ENCODE results near the gene CLHC1. TPM values are rescaled to one million over a fixed set of nuclear protein-coding genes. Genes with fewer than 3 reads are reported as not detected.
"Not testable (repeated sequence)": the region's sequence is repeated elsewhere in the genome, so short reads cannot be mapped to it uniquely, and the experiment has no call there.

The CLHC1 gene
- total RNA-seq, 3 donors from 2014 or later (not counting 1 experiment from before 2014, with no cell fraction given) = 5.6 to 14.9 (median 6.3) TPM

DNA sequence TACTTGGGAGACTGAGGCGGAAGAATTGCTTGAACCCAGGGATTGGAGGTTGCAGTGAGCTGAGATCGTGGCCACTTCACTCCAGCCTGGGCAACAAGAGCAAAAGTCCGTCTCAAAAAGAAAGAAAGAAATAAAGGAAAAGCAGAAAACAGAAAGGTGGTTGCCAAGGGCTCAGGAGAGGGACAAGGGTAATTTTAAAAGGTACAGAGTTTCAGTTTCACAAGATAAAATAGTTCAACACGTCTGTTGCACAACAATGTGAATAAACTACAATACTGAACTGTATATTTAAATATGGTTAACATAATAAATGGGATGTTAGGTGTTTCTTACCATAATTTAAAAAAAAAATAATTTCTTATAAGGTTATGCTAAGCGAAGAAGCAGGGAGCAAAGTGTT is 13.3 kb upstream of the CLHC1 start:
- Histone ChIP-seq H3K27me3 (ENCODE audit: control insufficient read depth, insufficient read depth, low read length) (no peaks in the 10 kb centered on the region), H3K9me3 (ENCODE audit: control insufficient read depth, insufficient read depth, low read length) (no peaks in the 10 kb centered on the region), H3K27ac (ENCODE audit: low read length) (no peak overlapping the region), H3K36me3 (ENCODE audit: control insufficient read depth, insufficient read depth, low read length) (peaks cover 46% of the 10 kb centered on the region), H3K4me3 (ENCODE audit: low read length) (no peak overlapping the region), H3K4me1 (ENCODE audit: control insufficient read depth, insufficient read depth, low read length) (no peaks in the 10 kb centered on the region)
- TF ChIP-seq, protein P1, sequence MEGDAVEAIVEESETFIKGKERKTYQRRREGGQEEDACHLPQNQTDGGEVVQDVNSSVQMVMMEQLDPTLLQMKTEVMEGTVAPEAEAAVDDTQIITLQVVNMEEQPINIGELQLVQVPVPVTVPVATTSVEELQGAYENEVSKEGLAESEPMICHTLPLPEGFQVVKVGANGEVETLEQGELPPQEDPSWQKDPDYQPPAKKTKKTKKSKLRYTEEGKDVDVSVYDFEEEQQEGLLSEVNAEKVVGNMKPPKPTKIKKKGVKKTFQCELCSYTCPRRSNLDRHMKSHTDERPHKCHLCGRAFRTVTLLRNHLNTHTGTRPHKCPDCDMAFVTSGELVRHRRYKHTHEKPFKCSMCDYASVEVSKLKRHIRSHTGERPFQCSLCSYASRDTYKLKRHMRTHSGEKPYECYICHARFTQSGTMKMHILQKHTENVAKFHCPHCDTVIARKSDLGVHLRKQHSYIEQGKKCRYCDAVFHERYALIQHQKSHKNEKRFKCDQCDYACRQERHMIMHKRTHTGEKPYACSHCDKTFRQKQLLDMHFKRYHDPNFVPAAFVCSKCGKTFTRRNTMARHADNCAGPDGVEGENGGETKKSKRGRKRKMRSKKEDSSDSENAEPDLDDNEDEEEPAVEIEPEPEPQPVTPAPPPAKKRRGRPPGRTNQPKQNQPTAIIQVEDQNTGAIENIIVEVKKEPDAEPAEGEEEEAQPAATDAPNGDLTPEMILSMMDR (IDR thresholded peaks at IDR 0.05) = no peak
- intact Hi-C loops (cut with micrococcal nuclease) = no loop called here
- Mint-ChIP-seq H3K9me3 (no peaks in the 10 kb centered on the region), H3K27ac (no peak overlapping the region), H3K4me3 (no peak overlapping the region), H3K36me3 (peaks cover 6% of the 10 kb centered on the region), H3K27me3 (ENCODE audit: low read depth in 2 of 2) (no peaks in the 10 kb centered on the region), H3K4me1 (no peaks in the 10 kb centered on the region)
- ATAC-seq (no peak), DNase-seq (no peak)
- 95% methylated on average over 3 of the region's 5 CpGs for WGBS (ENCODE audit: insufficient coverage)

DNA sequence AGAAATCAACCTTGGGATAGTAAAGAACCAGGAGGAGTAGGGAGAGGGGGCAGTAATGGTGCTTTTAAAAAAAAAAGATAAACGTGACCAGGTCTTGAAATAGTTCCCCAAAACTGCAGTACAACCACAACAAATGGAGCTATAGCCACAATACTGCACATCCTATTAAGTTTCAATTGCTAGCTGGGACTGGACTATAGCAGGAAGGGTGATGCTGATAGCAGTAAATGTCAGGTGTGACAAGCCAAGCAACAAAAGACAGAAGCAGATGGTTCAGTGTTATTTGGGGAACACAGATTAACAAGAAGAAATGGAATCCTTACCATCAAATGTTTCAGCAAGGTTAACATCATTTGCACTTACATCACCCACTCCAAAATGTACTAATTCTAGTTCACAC is 10.5 kb upstream of the CLHC1 start:
- H3K36me3 Mint-ChIP-seq = peaks cover 6% of the 10 kb centered on the region
- Histone ChIP-seq H3K9me3 (ENCODE audit: control insufficient read depth, insufficient read depth, low read length) (no peaks in the 10 kb centered on the region), H3K27ac (ENCODE audit: low read length) (no peak overlapping the region), H3K36me3 (ENCODE audit: control insufficient read depth, insufficient read depth, low read length) (peaks cover 44% of the 10 kb centered on the region), H3K4me1 (ENCODE audit: control insufficient read depth, insufficient read depth, low read length) (no peaks in the 10 kb centered on the region), H3K27me3 (ENCODE audit: control insufficient read depth, insufficient read depth, low read length) (no peaks in the 10 kb centered on the region), H3K4me3 (ENCODE audit: low read length) (no peak overlapping the region)
- H3K4me3 Mint-ChIP-seq = no peak overlapping the region
- no peaks in the 10 kb centered on the region for H3K9me3 Mint-ChIP-seq
- intact Hi-C loops (cut with micrococcal nuclease) = no loop called here
- H3K27ac Mint-ChIP-seq = no peak overlapping the region
- no peaks in the 10 kb centered on the region for H3K27me3 Mint-ChIP-seq (ENCODE audit: low read depth in 2 of 2)
- TF ChIP-seq, protein P1 (IDR thresholded peaks at IDR 0.05) = no peak
- no CpG with 5 or more reads among the region's 1 CpG for WGBS (ENCODE audit: insufficient coverage)
- H3K4me1 Mint-ChIP-seq = peaks cover 0 to 4% of the 10 kb centered on the region in 2 donors
- ATAC-seq = no peak
- no peak for DNase-seq

DNA sequence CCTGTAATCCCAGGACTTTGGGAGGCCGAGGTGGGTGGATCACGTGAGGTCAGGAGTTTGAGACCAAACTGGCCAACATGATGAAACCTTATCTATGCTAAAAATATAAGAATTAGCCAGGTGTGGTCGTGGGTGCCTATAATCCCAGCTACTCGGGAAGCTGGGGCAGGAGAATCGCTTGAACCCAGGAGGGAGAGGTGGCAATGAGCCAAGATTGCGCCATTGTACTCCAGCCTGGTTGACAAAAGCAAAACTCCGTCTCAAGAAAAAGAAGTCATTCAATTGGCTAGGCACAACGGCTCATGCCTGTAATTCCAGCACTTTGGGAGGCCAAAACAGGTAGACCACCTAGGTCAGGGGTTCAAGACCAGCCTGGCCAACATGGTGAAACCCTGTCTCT is 9.5 kb upstream of the CLHC1 start:
- H3K4me1 Mint-ChIP-seq; H3K27me3 ChIP-seq (ENCODE audit: control insufficient read depth, insufficient read depth, low read length); H3K9me3 ChIP-seq (ENCODE audit: control insufficient read depth, insufficient read depth, low read length); H3K4me3 ChIP-seq (ENCODE audit: low read length); intact Hi-C loops (cut with micrococcal nuclease); ATAC-seq; DNase-seq; H3K27me3 Mint-ChIP-seq (ENCODE audit: low read depth in 2 of 2); H3K36me3 Mint-ChIP-seq; H3K27ac ChIP-seq (ENCODE audit: low read length); H3K4me3 Mint-ChIP-seq; H3K4me1 ChIP-seq (ENCODE audit: control insufficient read depth, insufficient read depth, low read length); H3K9me3 Mint-ChIP-seq; H3K27ac Mint-ChIP-seq: not testable (repeated sequence)
- WGBS (ENCODE audit: insufficient coverage) = 97% methylated on average over 8 of the region's 8 CpGs
- peaks cover 50% of the 10 kb centered on the region for H3K36me3 ChIP-seq (ENCODE audit: control insufficient read depth, insufficient read depth, low read length)

DNA sequence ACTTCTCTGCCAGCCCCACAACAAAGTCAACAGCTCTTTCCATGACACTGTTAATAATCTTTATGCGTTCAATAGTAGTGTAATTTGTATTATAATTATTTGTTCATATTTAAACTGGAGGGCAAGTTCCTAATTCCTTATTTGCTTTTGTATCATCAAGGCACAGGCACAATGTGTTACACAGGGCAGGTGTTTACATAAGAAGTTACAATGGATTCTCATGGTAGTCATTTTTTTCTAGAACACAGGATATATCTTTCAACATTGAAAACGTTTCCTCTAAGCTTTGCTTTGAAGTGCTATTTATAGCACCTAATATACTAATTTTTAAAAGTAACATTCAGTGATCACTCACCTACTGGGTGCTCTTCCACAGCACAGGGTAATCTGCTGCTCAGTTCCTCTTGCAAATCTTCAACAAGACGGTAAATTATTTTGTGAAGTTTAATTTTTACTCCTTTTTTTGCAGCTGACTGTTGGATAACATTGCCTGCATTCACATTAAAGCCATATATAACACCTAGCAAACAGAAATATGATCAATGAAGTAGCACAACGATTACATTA is 7.6 kb upstream of the CLHC1 start:
- H3K4me1 Mint-ChIP-seq = peaks cover 1 to 12% of the 10 kb centered on the region in 2 donors
- Histone ChIP-seq H3K27me3 (ENCODE audit: control insufficient read depth, insufficient read depth, low read length) (no peaks in the 10 kb centered on the region), H3K9me3 (ENCODE audit: control insufficient read depth, insufficient read depth, low read length) (no peaks in the 10 kb centered on the region), H3K4me3 (ENCODE audit: low read length) (no peak overlapping the region), H3K27ac (ENCODE audit: low read length) (no peak overlapping the region), H3K36me3 (ENCODE audit: control insufficient read depth, insufficient read depth, low read length) (peaks cover 59% of the 10 kb centered on the region), H3K4me1 (ENCODE audit: control insufficient read depth, insufficient read depth, low read length) (no peaks in the 10 kb centered on the region)
- intact Hi-C loops (cut with micrococcal nuclease) = loop anchor here (10.0 kb wide), 1 partner anchor 375 kb away; the partner anchor contains the start of gene PPP4R3B
- DNase-seq = no peak
- peaks cover 6% of the 10 kb centered on the region for H3K36me3 Mint-ChIP-seq
- no peaks in the 10 kb centered on the region for H3K9me3 Mint-ChIP-seq
- 78% methylated on average over 2 of the region's 4 CpGs for WGBS (ENCODE audit: insufficient coverage)
- no peak overlapping the region for H3K4me3 Mint-ChIP-seq
- TF ChIP-seq, protein P1 (IDR thresholded peaks at IDR 0.05) = no peak
- ATAC-seq = no peak
- H3K27ac Mint-ChIP-seq = no peak overlapping the region
- no peaks in the 10 kb centered on the region for H3K27me3 Mint-ChIP-seq (ENCODE audit: low read depth in 2 of 2)
